B cell (primary cell): ENCODE data around the gene PTPN1. TPM values are rescaled to one million over a fixed set of nuclear protein-coding genes. Genes with fewer than 3 reads are reported as not detected.

Source experiments
- ATAC-seq: fragments of 200-7000 bp; cut with Tn5 transposase; one replicate; pipeline ENCODE4 v1.10.0; 2021; ENCODE audit warnings: low read depth, mild to moderate bottlenecking, moderate number of reproducible peaks, moderate library complexity
- CTCF ChIA-PET: fragments of 350-600 bp; sonication (Branson Sonifier 250); formaldehyde crosslinking; loops from one replicate; lab custom pipeline; 2021; ENCODE audit warnings: antibody characterized with exemption, inconsistent platforms; lab: Charles Lee
- POLR2A ChIA-PET: fragments of 350-600 bp; sonication (Branson Sonifier 250); formaldehyde crosslinking; loops from one replicate; lab custom pipeline; 2021; ENCODE audit warnings: antibody characterized with exemption; lab: Charles Lee
- DNase-seq: peaks from one replicate; pipeline ENCODE4 v3.0.0; 2013
- H2AFZ ChIP-seq: 2 replicates; pipeline ENCODE4 v1.6.1; 2012; ENCODE audit warnings: mild to moderate bottlenecking, low read depth, low read length; ENCODE audit not compliant: insufficient read depth, poor library complexity, severe bottlenecking
- H3K27ac ChIP-seq, 2 donors: 1 replicate in 1 of 2; 2 replicates in 1 of 2; pipeline ENCODE4 v1.5.1; 2012 to 2013; ENCODE audit warnings: low read length in 2 of 2, mild to moderate bottlenecking in 2 of 2, moderate library complexity in 1 of 2
- H3K27me3 ChIP-seq, 4 experiments: fragments of 200-600 bp in 1 of 4; sonication (generic) in 1 of 4; replicated peaks in 1 of 4; 1 replicate in 2 of 4; 2 replicates in 2 of 4; pipeline versions ENCODE4 v1.6.1 to v1.7.0; 2013 to 2016; ENCODE audit warnings: low read length in 3 of 4, mild to moderate bottlenecking in 2 of 4, mixed read lengths in 1 of 4, moderate library complexity in 1 of 4; ENCODE audit not compliant: insufficient read depth in 4 of 4, control insufficient read depth in 3 of 4; ENCODE audit errors: control extremely low read depth in 1 of 4
- H3K36me3 ChIP-seq, 2 experiments: replicated peaks in 1 of 2; 1 replicate in 1 of 2; 2 replicates in 1 of 2; pipeline versions ENCODE4 v1.6.1 to v1.7.1; 2013; ENCODE audit warnings: low read length in 1 of 2; ENCODE audit not compliant: insufficient read depth in 2 of 2, control insufficient read depth in 1 of 2; ENCODE audit errors: control extremely low read depth in 1 of 2, extremely low read depth in 1 of 2
- H3K4me1 ChIP-seq, 2 donors: fragments of 200-600 bp in 1 of 2; sonication (generic) in 1 of 2; 1 replicate in 1 of 2; 2 replicates in 1 of 2; pipeline versions ENCODE4 v1.5.1 to v1.6.1; 2013 to 2017; ENCODE audit warnings: low read length in 2 of 2; ENCODE audit not compliant: control insufficient read depth in 2 of 2, insufficient read depth in 2 of 2
- H3K4me2 ChIP-seq: replicated peaks from 2 replicates; pipeline ENCODE3; 2012; ENCODE audit warnings: mild to moderate bottlenecking, low read depth, low read length; ENCODE audit not compliant: poor library complexity, severe bottlenecking
- H3K4me3 ChIP-seq, 5 experiments: fragments of 200-600 bp in 1 of 5; sonication (generic) in 1 of 5; 1 replicate in 3 of 5; 2 replicates in 2 of 5; pipeline versions ENCODE4 v1.5.1 to v1.7.0; 2011 to 2016; ENCODE audit warnings: low read length in 4 of 5, mild to moderate bottlenecking in 4 of 5, low read depth in 2 of 5, control low read depth in 1 of 5, moderate library complexity in 1 of 5; ENCODE audit not compliant: insufficient read depth in 1 of 5; ENCODE audit errors: control extremely low read depth in 1 of 5, extremely low read depth in 1 of 5
- H3K79me2 ChIP-seq: fragments of 200-600 bp; sonication (generic); one replicate; pipeline ENCODE4 v1.6.0; 2016; ENCODE audit warnings: low read length; ENCODE audit not compliant: control insufficient read depth, insufficient read depth
- H3K9ac ChIP-seq: fragments of 200-600 bp; sonication (generic); 2 replicates; pipeline ENCODE4 v1.6.1; 2017; ENCODE audit warnings: mild to moderate bottlenecking, low read length, moderate library complexity
- H3K9me3 ChIP-seq, 3 donors: one replicate each; pipeline versions ENCODE4 v1.6.1 to v1.7.1; 2013; ENCODE audit warnings: low read length in 2 of 3; ENCODE audit not compliant: control insufficient read depth in 2 of 3, insufficient read depth in 1 of 3; ENCODE audit errors: control extremely low read depth in 1 of 3
- H4K20me1 ChIP-seq: 2 replicates; pipeline ENCODE4 v1.6.0; 2012; ENCODE audit warnings: mild to moderate bottlenecking, low read length; ENCODE audit not compliant: insufficient read depth, control insufficient read depth, poor library complexity, severe bottlenecking
- H3K27ac Mint-ChIP-seq: one replicate; pipeline ENCODE4 v1.8.0; 2021; ENCODE audit warnings: mixed read lengths
- H3K27me3 Mint-ChIP-seq: one replicate; pipeline ENCODE4 v1.8.0; 2021; ENCODE audit warnings: mixed read lengths
- H3K4me1 Mint-ChIP-seq: one replicate; pipeline ENCODE4 v1.8.0; 2021; ENCODE audit warnings: mixed read lengths
- H3K4me3 Mint-ChIP-seq: one replicate; pipeline ENCODE4 v1.8.0; 2021; ENCODE audit warnings: mixed read lengths
- H3K9me3 Mint-ChIP-seq: one replicate; pipeline ENCODE4 v1.8.0; 2022; ENCODE audit warnings: mixed read lengths; ENCODE audit not compliant: insufficient read depth
- CTCF ChIP-seq: fragments of 200-600 bp; IDR thresholded peaks from one replicate; pipeline ENCODE4 v1.8.0; 2022; ENCODE audit warnings: antibody characterized with exemption, mild to moderate bottlenecking
- EZH2 ChIP-seq: IDR thresholded peaks from 2 replicates; pipeline ENCODE4 v1.6.1; 2012; ENCODE audit warnings: borderline replicate concordance, low read depth, mild to moderate bottlenecking, moderate library complexity, low read length; ENCODE audit not compliant: insufficient read depth, poor library complexity, severe bottlenecking
- WGBS: methylation state at CpG from one replicate; pipeline ENCODE4 v1.1.5; 2013; ENCODE audit warnings: missing lambda C conversion rate; ENCODE audit not compliant: insufficient coverage; 5-methylcytosine and 5-hydroxymethylcytosine counted together
- intact Hi-C: fragments of 100-400 bp; cut with micrococcal nuclease; formaldehyde crosslinking; loops from one replicate; pipeline ENCODE4 v1.10.0; 2022
- polyA plus RNA-seq: library from polyadenylated mRNA; depleted of rRNA; stranded (reverse); fragments of >200 nt; gene quantifications from 2 replicates; pipeline ENCODE4 v1.2.3, GENCODE V29; 2012
- total RNA-seq, 2 donors: library from RNA; stranded (reverse); fragments of 120-200 nt in 1 of 2; gene quantifications; 1 replicate in 1 of 2; 2 replicates in 1 of 2; pipeline versions ENCODE4 v1.2.3 to v1.2.4, GENCODE V29; 2013 to 2022

The PTPN1 gene
- total and polyA plus RNA-seq, 2 donors (not counting 1 experiment from before 2014, with no cell fraction given), result 77.4 to 134 TPM

DNA sequence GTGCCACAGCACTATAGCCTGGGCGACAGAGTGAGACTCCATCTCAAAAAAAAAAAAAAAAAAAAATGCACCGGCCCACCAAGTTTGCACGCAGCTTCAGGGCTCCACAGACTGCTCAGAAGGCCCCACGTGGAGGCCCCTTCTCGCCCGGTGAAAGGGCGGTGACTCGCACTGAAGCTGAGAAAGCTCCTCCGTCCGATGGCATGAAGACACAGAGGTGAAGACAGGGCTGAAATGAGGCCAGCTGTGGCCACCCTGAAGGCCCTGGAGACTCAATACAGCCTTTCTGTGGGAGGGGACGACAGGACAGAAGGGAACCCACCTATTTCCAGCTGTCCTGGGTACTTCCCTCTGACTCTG is 84.0 kb downstream of the PTPN1 start:
- Histone ChIP-seq H4K20me1 (no peaks in the 10 kb centered on the region), H3K9me3 (no peaks in the 10 kb centered on the region), H3K79me2 (no peaks in the 10 kb centered on the region), H3K4me1 (peaks cover 12 to 26% of the 10 kb centered on the region in 2 donors), H3K36me3 (peaks cover 0 to 5% of the 10 kb centered on the region in 2 experiments), H3K4me3 (no peak overlapping the region), H3K9ac (no peak overlapping the region), H2AFZ (no peak overlapping the region), H3K27ac (no peak overlapping the region), H3K27me3 (no peaks in the 10 kb centered on the region), H3K4me2 (no peak overlapping the region)
- Mint-ChIP-seq H3K27ac (peak overlapping the region; percentile 61), H3K4me1 (peaks cover 24% of the 10 kb centered on the region), H3K27me3 (no peaks in the 10 kb centered on the region), H3K9me3 (no peaks in the 10 kb centered on the region), H3K4me3 (no peak overlapping the region)
- ATAC-seq (peak; percentile 10), DNase-seq (no peak)
- WGBS, result 74% methylated on average over 10 of the region's 11 CpGs
- intact Hi-C loops, result no loop called here
- TF ChIP-seq CTCF (no peak), EZH2 (no peak)
- ChIA-PET POLR2A (interaction anchor here (0.6 kb wide), 1 partner anchor 603 kb away, joined by 9 read pairs; no protein-coding TSS in a partner anchor), CTCF (interaction anchor here (0.9 to 1.0 kb wide), 5 partner anchors 8 to 116 kb away, joined by 3 to 4 read pairs (median 3); no protein-coding TSS in a partner anchor)

- ChIA-PET POLR2A (interaction anchor here (0.6 kb wide), 1 partner anchor 604 kb away, joined by 9 read pairs; no protein-coding TSS in a partner anchor), CTCF (interaction anchor here (0.9 to 1.8 kb wide), 7 partner anchors 8 to 116 kb away, joined by 3 to 9 read pairs (median 3); no protein-coding TSS in a partner anchor)
- peak overlapping the region; percentile 15 for H3K4me2 ChIP-seq
- H3K27ac ChIP-seq, result no peak overlapping the region
- DNase-seq, result peak; percentile 63
- Mint-ChIP-seq H3K4me1 (peaks cover 24% of the 10 kb centered on the region), H3K4me3 (no peak overlapping the region), H3K27me3 (no peaks in the 10 kb centered on the region), H3K9me3 (no peaks in the 10 kb centered on the region), H3K27ac (peak overlapping the region; percentile 61)
- no peaks in the 10 kb centered on the region for H3K79me2 ChIP-seq
- no peak overlapping the region for H3K9ac ChIP-seq
- 64% methylated on average over 15 of the region's 19 CpGs for WGBS
- H4K20me1 ChIP-seq, result no peaks in the 10 kb centered on the region
- no peak for TF ChIP-seq EZH2
- TF ChIP-seq CTCF, result no peak
- no peak overlapping the region for H2AFZ ChIP-seq
- peak; percentile 60 for ATAC-seq
- H3K27me3 ChIP-seq, result no peaks in the 10 kb centered on the region
- intact Hi-C loops, result no loop called here
- peaks cover 0 to 5% of the 10 kb centered on the region in 2 experiments for H3K36me3 ChIP-seq
- no peaks in the 10 kb centered on the region for H3K9me3 ChIP-seq
- H3K4me3 ChIP-seq, result no peak overlapping the region
- H3K4me1 ChIP-seq, result peaks cover 12 to 26% of the 10 kb centered on the region in 2 donors
These were observed 84.6 kb downstream of the PTPN1 start for GRCh38 chr20:50594591-50595432.
